GM12873 (cell line): ENCODE results near the gene AVEN.

ENCODE experiments used
- CTCF ChIP-seq: IDR thresholded peaks from 2 replicates; pipeline ENCODE4 v1.5.1; 2012; ENCODE audit warnings: low read depth, mild to moderate bottlenecking, moderate library complexity, low read length, control low read depth; ENCODE audit not compliant: insufficient read depth; ENCODE audit errors: missing control alignments

Gene AVEN

GRCh38 chr15:34018021-34018645 lies 20.9 kb downstream of the AVEN start:
- TF ChIP-seq CTCF: no peak

- TF ChIP-seq CTCF: no peak
Measured at GRCh38 chr15:34014556-34014955, 24.4 kb downstream of the AVEN start.

- no peak for TF ChIP-seq CTCF
Measured at GRCh38 chr15:34013746-34014145, 25.3 kb downstream of the AVEN start.

- TF ChIP-seq CTCF: no peak
Measured at GRCh38 chr15:34012461-34013028, 26.5 kb downstream of the AVEN start.

GRCh38 chr15:34011481-34011880 lies 27.5 kb downstream of the AVEN start:
- no peak for TF ChIP-seq CTCF

- TF ChIP-seq CTCF: no peak
Measured at GRCh38 chr15:34010921-34011320, 28.1 kb downstream of the AVEN start.

GRCh38 chr15:34009656-34010055 lies 29.3 kb downstream of the AVEN start:
- no peak for TF ChIP-seq CTCF

- TF ChIP-seq CTCF: no peak
Measured at GRCh38 chr15:34006381-34006780, 32.6 kb downstream of the AVEN start.
